ENCODE results near the gene IMMP2L.
"Not testable (repeated sequence)": the region's sequence is repeated elsewhere in the genome, so short reads cannot be mapped to it uniquely, and the experiment has no call there.

The IMMP2L gene

DNA sequence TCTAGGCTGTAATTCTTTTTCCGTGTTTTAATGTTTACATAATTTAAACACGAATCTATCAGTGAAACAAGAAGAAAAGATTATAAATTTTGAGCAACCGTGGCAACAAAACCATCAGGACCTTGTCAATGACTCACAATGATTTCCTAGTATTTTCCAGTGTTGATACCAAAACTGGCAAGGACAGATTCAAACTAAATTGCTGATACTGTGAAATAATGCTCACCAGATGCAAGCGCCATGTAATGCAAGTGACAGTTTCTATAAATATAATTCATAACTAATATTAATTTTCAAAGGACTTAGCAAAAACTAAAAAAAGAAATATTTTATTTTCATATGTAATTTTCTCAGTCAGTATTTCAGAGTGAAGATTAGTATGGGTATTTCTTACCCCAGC lies 267.8 kb downstream of the IMMP2L start:
- H3K9me3 ChIP-seq (ENCODE audit: control insufficient read depth in 5 of 5, low read length in 5 of 5): no peaks in the 10 kb centered on the region
- peaks cover 0 to 57% (median 11%) of the 10 kb centered on the region in 5 donors for H3K4me1 ChIP-seq (ENCODE audit: control insufficient read depth in 5 of 5, insufficient read depth in 5 of 5, low read length in 5 of 5)
- H3K36me3 ChIP-seq (ENCODE audit: control insufficient read depth in 5 of 5, insufficient read depth in 5 of 5, low read length in 5 of 5): no peaks in the 10 kb centered on the region
- no peak overlapping the region for H3K4me3 ChIP-seq (ENCODE audit: low read depth in 1 of 5, low read length in 5 of 5)
- no peaks in the 10 kb centered on the region for H3K27me3 ChIP-seq (ENCODE audit: control insufficient read depth in 5 of 5, insufficient read depth in 4 of 5, low read length in 5 of 5)
- no peak overlapping the region for H3K27ac ChIP-seq (ENCODE audit: low read depth, low read length)
- no peak overlapping the region for H3K9ac ChIP-seq (ENCODE audit: low read length in 5 of 5)

DNA sequence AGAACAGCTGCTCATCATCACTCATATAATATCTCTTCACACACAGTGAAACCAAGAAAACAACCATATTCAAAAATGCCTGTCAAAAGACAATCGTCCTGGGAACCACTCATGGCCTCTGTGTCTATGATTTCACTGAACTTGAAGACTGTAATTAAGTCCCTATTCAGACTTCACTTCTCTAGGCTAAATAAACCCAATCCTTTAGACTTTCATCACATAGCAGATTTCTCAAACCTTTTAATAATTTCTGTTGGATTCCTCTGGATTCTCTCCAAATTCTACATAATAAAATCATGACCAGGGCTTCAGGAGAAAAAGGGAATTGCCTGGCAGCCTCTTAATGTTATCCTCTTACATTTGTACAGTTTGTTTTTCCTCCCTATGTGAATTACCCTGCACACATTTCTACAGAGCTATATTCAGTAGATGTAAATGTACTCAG lies 270.2 kb downstream of the IMMP2L start:
- Histone ChIP-seq H3K9me3 (ENCODE audit: control insufficient read depth in 5 of 5, low read length in 5 of 5) (peaks cover 0 to 5% (median 0%) of the 10 kb centered on the region in 5 donors), H3K36me3 (ENCODE audit: control insufficient read depth in 5 of 5, insufficient read depth in 5 of 5, low read length in 5 of 5) (no peaks in the 10 kb centered on the region), H3K9ac (ENCODE audit: low read length in 5 of 5) (no peak overlapping the region), H3K4me1 (ENCODE audit: control insufficient read depth in 5 of 5, insufficient read depth in 5 of 5, low read length in 5 of 5) (peaks cover 0 to 38% (median 11%) of the 10 kb centered on the region in 5 donors), H3K27me3 (ENCODE audit: control insufficient read depth in 5 of 5, insufficient read depth in 4 of 5, low read length in 5 of 5) (no peaks in the 10 kb centered on the region), H3K4me3 (ENCODE audit: low read depth in 1 of 5, low read length in 5 of 5) (no peak overlapping the region), H3K27ac (ENCODE audit: low read depth, low read length) (peak overlapping the region; percentile 15)

DNA sequence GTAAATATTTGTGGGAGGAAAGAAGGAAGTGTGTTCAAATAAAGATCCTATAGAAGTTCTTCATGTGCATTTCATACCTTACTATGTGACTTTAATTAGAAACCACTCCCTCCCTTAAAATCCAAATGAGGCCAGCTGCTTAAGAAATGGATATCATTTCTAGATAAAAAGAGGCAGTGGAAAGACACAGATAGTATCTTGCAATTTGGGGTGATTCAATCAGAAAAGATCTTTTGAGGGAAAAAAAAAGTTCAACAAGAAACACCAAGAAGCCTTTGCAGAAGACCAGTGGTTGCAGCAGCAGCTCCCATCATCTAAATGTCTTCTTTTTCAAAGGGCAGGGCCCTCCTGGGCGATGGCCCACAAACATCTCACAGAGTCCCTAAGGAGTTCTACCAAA lies 271.3 kb downstream of the IMMP2L start:
- Histone ChIP-seq H3K36me3 (ENCODE audit: control insufficient read depth in 5 of 5, insufficient read depth in 5 of 5, low read length in 5 of 5) (no peaks in the 10 kb centered on the region), H3K4me3 (ENCODE audit: low read depth in 1 of 5, low read length in 5 of 5) (no peak overlapping the region), H3K27ac (ENCODE audit: low read depth, low read length) (no peak overlapping the region), H3K27me3 (ENCODE audit: control insufficient read depth in 5 of 5, insufficient read depth in 4 of 5, low read length in 5 of 5) (no peaks in the 10 kb centered on the region), H3K4me1 (ENCODE audit: control insufficient read depth in 5 of 5, insufficient read depth in 5 of 5, low read length in 5 of 5) (peaks cover 0 to 27% (median 11%) of the 10 kb centered on the region in 5 donors), H3K9me3 (ENCODE audit: control insufficient read depth in 5 of 5, low read length in 5 of 5) (peaks cover 0 to 5% (median 0%) of the 10 kb centered on the region in 5 donors), H3K9ac (ENCODE audit: low read length in 5 of 5) (no peak overlapping the region)

DNA sequence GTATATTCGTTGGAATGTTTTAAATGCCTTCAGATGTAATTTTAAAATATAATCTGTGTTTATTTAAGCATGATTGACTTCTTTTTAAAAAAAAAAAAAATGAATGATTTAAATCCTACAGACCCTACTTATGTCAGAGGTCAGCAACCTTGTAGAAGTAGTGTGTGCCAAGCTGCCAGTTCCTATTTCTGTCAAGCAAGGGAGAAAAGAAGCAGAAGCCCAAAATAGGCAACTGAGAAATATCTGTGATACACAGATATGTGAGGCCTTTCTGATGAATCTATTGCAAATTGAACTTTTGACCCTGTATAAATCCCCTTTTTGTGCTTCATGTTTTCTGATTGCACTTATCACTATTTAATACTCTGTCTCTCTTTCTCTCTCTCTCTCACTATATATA lies 271.9 kb downstream of the IMMP2L start:
- no peak overlapping the region for H3K27ac ChIP-seq (ENCODE audit: low read depth, low read length)
- peaks cover 0 to 5% (median 0%) of the 10 kb centered on the region in 5 donors for H3K9me3 ChIP-seq (ENCODE audit: control insufficient read depth in 5 of 5, low read length in 5 of 5)
- no peaks in the 10 kb centered on the region for H3K36me3 ChIP-seq (ENCODE audit: control insufficient read depth in 5 of 5, insufficient read depth in 5 of 5, low read length in 5 of 5)
- H3K4me3 ChIP-seq (ENCODE audit: low read depth in 1 of 5, low read length in 5 of 5): no peak overlapping the region
- no peaks in the 10 kb centered on the region for H3K27me3 ChIP-seq (ENCODE audit: control insufficient read depth in 5 of 5, insufficient read depth in 4 of 5, low read length in 5 of 5)
- H3K4me1 ChIP-seq (ENCODE audit: control insufficient read depth in 5 of 5, insufficient read depth in 5 of 5, low read length in 5 of 5): peaks cover 0 to 27% (median 11%) of the 10 kb centered on the region in 5 donors
- H3K9ac ChIP-seq (ENCODE audit: low read length in 5 of 5): no peak overlapping the region

DNA sequence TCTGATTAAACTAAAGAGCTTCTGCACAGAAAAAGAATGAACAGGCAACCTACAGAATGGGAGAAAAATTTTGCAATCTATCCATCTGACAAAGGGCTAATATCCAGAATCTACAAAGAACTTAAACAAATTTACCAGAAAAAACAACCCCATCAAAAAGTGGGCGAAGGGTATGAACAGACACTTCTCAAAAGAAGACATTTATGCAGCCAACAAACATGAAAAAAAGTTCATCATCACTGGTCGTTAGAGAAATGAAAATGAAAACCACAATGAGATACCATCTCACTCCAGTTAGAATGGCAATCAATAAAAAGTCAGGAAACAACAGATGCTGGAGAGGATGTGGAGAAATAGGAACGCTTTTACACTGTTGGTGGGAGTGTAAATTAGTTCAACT lies 273.9 kb downstream of the IMMP2L start:
- not testable (repeated sequence) for H3K27ac ChIP-seq (ENCODE audit: low read depth, low read length); H3K9ac ChIP-seq (ENCODE audit: low read length in 5 of 5); H3K36me3 ChIP-seq (ENCODE audit: control insufficient read depth in 5 of 5, insufficient read depth in 5 of 5, low read length in 5 of 5); H3K4me3 ChIP-seq (ENCODE audit: low read depth in 1 of 5, low read length in 5 of 5); H3K9me3 ChIP-seq (ENCODE audit: control insufficient read depth in 5 of 5, low read length in 5 of 5); H3K27me3 ChIP-seq (ENCODE audit: control insufficient read depth in 5 of 5, insufficient read depth in 4 of 5, low read length in 5 of 5)
- peaks cover 0 to 27% (median 11%) of the 10 kb centered on the region in 5 donors for H3K4me1 ChIP-seq (ENCODE audit: control insufficient read depth in 5 of 5, insufficient read depth in 5 of 5, low read length in 5 of 5)

DNA sequence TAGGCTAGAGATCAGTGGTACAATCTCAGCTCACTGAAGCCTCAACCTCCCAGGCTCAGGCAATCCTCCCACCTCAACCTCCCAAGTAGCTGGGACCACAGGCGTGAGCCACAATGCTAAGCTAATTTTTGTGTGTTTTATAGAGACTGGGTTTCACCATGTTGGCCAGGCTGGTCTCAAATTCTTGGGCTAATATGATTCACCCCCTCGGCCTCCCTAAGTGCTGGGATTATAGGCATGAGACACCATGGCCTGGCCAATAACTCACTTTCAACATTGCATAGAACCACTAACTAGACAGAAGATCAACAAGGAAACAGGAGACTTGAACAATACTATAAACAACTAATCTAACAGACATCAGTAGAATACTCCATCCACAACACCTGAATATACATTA lies 279.7 kb downstream of the IMMP2L start:
- H3K36me3 ChIP-seq (ENCODE audit: control insufficient read depth in 5 of 5, insufficient read depth in 5 of 5, low read length in 5 of 5): no peaks in the 10 kb centered on the region
- H3K4me1 ChIP-seq (ENCODE audit: control insufficient read depth in 5 of 5, insufficient read depth in 5 of 5, low read length in 5 of 5): no peaks in the 10 kb centered on the region
- no peaks in the 10 kb centered on the region for H3K9me3 ChIP-seq (ENCODE audit: control insufficient read depth in 5 of 5, low read length in 5 of 5)
- H3K27me3 ChIP-seq (ENCODE audit: control insufficient read depth in 5 of 5, insufficient read depth in 4 of 5, low read length in 5 of 5): no peaks in the 10 kb centered on the region
- no peak overlapping the region for H3K4me3 ChIP-seq (ENCODE audit: low read depth in 1 of 5, low read length in 5 of 5)
- no peak overlapping the region for H3K27ac ChIP-seq (ENCODE audit: low read depth, low read length)
- H3K9ac ChIP-seq (ENCODE audit: low read length in 5 of 5): no peak overlapping the region

DNA sequence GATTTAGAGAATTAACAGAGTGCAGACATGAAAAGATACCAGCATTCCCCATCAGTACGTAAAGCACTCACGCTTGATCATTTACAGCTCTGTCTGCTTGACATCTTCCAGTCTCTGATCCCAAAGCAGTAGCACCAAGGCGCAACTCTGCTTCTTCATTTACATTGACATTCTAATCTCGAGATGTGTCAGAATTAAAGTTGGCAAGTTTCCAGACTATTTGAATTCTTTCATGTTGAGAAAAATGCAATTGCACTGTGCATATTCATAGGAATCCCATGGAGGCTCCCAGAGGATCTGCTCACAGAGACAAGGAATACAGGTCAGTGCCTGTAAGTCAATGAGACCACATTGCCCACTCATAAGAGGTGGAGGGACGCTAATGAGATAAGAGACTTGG lies 287.4 kb downstream of the IMMP2L start:
- H3K27ac ChIP-seq (ENCODE audit: low read depth, low read length): no peak overlapping the region

DNA sequence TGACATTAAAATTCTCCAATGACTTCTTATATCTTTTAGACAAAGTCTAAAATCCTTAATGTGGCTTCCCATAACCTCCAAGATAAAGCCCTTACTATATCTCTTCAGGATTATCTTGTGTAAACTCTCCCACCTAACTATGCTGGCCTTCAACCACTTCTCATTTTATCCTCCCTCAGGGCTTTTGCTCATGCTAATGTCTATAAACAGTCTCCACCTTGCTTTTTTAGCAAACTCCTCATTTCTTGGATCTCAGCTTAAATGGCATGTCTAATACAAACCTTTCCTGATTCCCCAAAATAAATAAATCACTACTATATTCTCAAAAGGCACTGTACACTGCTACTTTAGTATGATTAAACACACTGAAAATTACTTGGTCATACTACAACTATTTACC lies 290.2 kb downstream of the IMMP2L start:
- peaks cover 0 to 10% (median 4%) of the 10 kb centered on the region in 5 donors for H3K4me1 ChIP-seq (ENCODE audit: control insufficient read depth in 5 of 5, insufficient read depth in 5 of 5, low read length in 5 of 5)
- H3K9me3 ChIP-seq (ENCODE audit: control insufficient read depth in 5 of 5, low read length in 5 of 5): no peaks in the 10 kb centered on the region
- H3K9ac ChIP-seq (ENCODE audit: low read length in 5 of 5): no peak overlapping the region
- H3K27me3 ChIP-seq (ENCODE audit: control insufficient read depth in 5 of 5, insufficient read depth in 4 of 5, low read length in 5 of 5): no peaks in the 10 kb centered on the region
- H3K4me3 ChIP-seq (ENCODE audit: low read depth in 1 of 5, low read length in 5 of 5): no peak overlapping the region
- no peaks in the 10 kb centered on the region for H3K36me3 ChIP-seq (ENCODE audit: control insufficient read depth in 5 of 5, insufficient read depth in 5 of 5, low read length in 5 of 5)
- no peak overlapping the region for H3K27ac ChIP-seq (ENCODE audit: low read depth, low read length)

More for the DNA sequence above, 287.4 kb downstream of the IMMP2L start:
- Histone ChIP-seq H3K4me1 (ENCODE audit: control insufficient read depth in 5 of 5, insufficient read depth in 5 of 5, low read length in 5 of 5) (peaks cover 0 to 8% (median 4%) of the 10 kb centered on the region in 5 donors), H3K9ac (ENCODE audit: low read length in 5 of 5) (no peak overlapping the region), H3K27me3 (ENCODE audit: control insufficient read depth in 5 of 5, insufficient read depth in 4 of 5, low read length in 5 of 5) (no peaks in the 10 kb centered on the region), H3K9me3 (ENCODE audit: control insufficient read depth in 5 of 5, low read length in 5 of 5) (no peaks in the 10 kb centered on the region), H3K36me3 (ENCODE audit: control insufficient read depth in 5 of 5, insufficient read depth in 5 of 5, low read length in 5 of 5) (no peaks in the 10 kb centered on the region), H3K4me3 (ENCODE audit: low read depth in 1 of 5, low read length in 5 of 5) (no peak overlapping the region)

DNA sequence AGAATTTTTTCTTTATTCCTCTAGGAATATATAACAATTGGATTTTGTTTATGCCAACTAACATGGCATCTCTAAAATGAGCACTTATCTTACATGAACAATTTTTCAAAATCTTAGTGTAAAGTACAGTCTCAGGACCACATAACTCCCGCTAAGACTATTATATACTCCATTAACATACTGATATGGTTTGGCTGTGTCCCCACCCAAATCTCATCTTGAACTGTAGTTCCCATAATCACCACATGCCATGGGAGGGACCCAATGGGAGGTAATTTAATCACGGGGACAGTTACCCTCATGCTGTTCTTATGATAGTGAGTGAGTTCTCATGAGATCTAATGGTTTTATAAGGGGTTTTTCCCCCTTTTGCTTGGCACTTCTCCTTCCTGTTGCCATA lies 291.5 kb downstream of the IMMP2L start:
- H3K36me3 ChIP-seq (ENCODE audit: control insufficient read depth in 5 of 5, insufficient read depth in 5 of 5, low read length in 5 of 5); H3K4me3 ChIP-seq (ENCODE audit: low read depth in 1 of 5, low read length in 5 of 5); H3K27ac ChIP-seq (ENCODE audit: low read depth, low read length); H3K27me3 ChIP-seq (ENCODE audit: control insufficient read depth in 5 of 5, insufficient read depth in 4 of 5, low read length in 5 of 5); H3K9me3 ChIP-seq (ENCODE audit: control insufficient read depth in 5 of 5, low read length in 5 of 5); H3K9ac ChIP-seq (ENCODE audit: low read length in 5 of 5): not testable (repeated sequence)
- peaks cover 0 to 23% (median 12%) of the 10 kb centered on the region in 5 donors for H3K4me1 ChIP-seq (ENCODE audit: control insufficient read depth in 5 of 5, insufficient read depth in 5 of 5, low read length in 5 of 5)

DNA sequence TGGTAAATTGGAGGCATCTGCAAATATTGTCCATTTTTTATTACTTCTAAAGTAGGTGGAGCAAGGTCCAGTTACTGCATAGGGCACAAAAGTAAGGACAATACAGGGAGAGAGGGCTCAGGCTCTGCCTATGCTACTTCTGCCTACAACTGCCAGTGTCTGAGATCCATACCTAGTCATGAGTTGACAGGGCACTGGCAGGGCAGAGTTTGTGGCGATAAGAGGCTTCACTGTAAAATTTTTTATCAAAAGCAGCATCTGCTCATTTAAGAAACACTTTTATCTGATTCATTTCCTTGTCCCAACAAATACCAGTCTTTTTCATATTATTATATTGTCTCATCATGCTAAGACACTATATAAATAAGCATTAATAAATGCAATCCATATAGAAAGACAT lies 293.4 kb downstream of the IMMP2L start:
- H3K9ac ChIP-seq (ENCODE audit: low read length in 5 of 5): no peak overlapping the region
- no peak overlapping the region for H3K27ac ChIP-seq (ENCODE audit: low read depth, low read length)
- no peaks in the 10 kb centered on the region for H3K27me3 ChIP-seq (ENCODE audit: control insufficient read depth in 5 of 5, insufficient read depth in 4 of 5, low read length in 5 of 5)
- H3K4me3 ChIP-seq (ENCODE audit: low read depth in 1 of 5, low read length in 5 of 5): no peak overlapping the region
- no peaks in the 10 kb centered on the region for H3K9me3 ChIP-seq (ENCODE audit: control insufficient read depth in 5 of 5, low read length in 5 of 5)
- no peaks in the 10 kb centered on the region for H3K36me3 ChIP-seq (ENCODE audit: control insufficient read depth in 5 of 5, insufficient read depth in 5 of 5, low read length in 5 of 5)
- peaks cover 0 to 34% (median 15%) of the 10 kb centered on the region in 5 donors for H3K4me1 ChIP-seq (ENCODE audit: control insufficient read depth in 5 of 5, insufficient read depth in 5 of 5, low read length in 5 of 5)

DNA sequence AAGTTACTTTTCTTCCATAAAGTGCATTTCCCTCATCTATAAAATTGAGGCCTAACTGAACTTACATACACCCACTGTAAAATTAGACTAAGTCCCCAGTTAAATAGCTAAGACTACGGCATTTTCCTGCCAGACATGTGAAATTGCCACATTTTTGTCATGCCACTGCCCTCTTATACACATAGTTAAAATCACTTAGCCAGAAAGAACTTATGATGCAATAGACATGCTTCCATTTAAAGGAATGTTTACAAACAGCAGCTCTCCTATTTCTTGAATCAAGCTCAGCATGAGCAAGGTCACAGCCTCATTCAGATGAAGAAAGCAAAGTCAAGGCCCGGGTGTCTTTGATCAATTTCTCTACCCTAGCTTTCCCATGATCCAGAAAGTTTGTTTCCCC lies 295.7 kb downstream of the IMMP2L start:
- Histone ChIP-seq H3K36me3 (ENCODE audit: control insufficient read depth in 5 of 5, insufficient read depth in 5 of 5, low read length in 5 of 5) (no peaks in the 10 kb centered on the region), H3K9ac (ENCODE audit: low read length in 5 of 5) (no peak overlapping the region)

More for the DNA sequence above, 295.7 kb downstream of the IMMP2L start:
- no peaks in the 10 kb centered on the region for H3K9me3 ChIP-seq (ENCODE audit: control insufficient read depth in 5 of 5, low read length in 5 of 5)
- H3K27ac ChIP-seq (ENCODE audit: low read depth, low read length): peak overlapping the region; percentile 55
- peaks cover 0 to 41% (median 15%) of the 10 kb centered on the region in 5 donors for H3K4me1 ChIP-seq (ENCODE audit: control insufficient read depth in 5 of 5, insufficient read depth in 5 of 5, low read length in 5 of 5)
- no peak overlapping the region for H3K4me3 ChIP-seq (ENCODE audit: low read depth in 1 of 5, low read length in 5 of 5)
- H3K27me3 ChIP-seq (ENCODE audit: control insufficient read depth in 5 of 5, insufficient read depth in 4 of 5, low read length in 5 of 5): no peaks in the 10 kb centered on the region
